Amniotic stem cell (primary cell): ENCODE measurements around the gene FAM114A1.
A peak's percentile ranks its signal among the peaks of the same experiment; 100 is the strongest.

ENCODE experiments used
- DNase-seq: peaks from one replicate; lab custom pipeline; 2025; lab: John Stamatoyannopoulos, UW

FAM114A1 gene

GRCh38 chr4:38867478-38868058, at the start of gene FAM114A1:
Gene FAM114A1, plus strand, starts transcription at chr4:38867806. Its CDS starts 10,273 bp downstream, at chr4:38878079.
- peak; percentile 58 for DNase-seq

DNA sequence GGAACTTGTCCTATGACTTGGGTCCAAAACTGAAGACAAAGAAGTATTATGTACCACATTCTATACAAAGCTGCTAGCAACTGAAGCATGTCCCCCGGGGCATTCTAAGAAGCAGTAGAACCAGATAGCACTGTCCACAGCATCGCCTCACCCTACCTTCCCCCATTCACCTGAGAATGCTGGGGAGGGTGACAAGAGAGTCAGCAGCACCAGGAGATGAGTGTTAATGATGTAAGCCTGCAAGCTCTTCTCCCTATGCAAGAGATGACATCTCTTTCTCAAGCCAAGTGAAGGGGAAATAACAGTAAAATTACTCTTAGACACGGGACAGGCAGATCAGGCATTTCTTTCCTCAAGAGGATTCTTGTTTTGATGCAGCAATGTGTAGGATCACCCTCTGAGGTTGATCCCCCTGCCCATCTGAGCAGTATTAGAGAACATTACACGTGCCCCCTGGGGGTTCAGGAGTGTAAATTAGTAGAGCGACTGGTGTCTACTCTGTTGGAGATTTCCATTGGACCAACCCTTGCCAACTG, 49.1 kb upstream of the FAM114A1 start:
- DNase-seq = no peak

GRCh38 chr4:38819569-38819968, 48.0 kb upstream of the FAM114A1 start:
- peak; percentile 4 for DNase-seq

DNA sequence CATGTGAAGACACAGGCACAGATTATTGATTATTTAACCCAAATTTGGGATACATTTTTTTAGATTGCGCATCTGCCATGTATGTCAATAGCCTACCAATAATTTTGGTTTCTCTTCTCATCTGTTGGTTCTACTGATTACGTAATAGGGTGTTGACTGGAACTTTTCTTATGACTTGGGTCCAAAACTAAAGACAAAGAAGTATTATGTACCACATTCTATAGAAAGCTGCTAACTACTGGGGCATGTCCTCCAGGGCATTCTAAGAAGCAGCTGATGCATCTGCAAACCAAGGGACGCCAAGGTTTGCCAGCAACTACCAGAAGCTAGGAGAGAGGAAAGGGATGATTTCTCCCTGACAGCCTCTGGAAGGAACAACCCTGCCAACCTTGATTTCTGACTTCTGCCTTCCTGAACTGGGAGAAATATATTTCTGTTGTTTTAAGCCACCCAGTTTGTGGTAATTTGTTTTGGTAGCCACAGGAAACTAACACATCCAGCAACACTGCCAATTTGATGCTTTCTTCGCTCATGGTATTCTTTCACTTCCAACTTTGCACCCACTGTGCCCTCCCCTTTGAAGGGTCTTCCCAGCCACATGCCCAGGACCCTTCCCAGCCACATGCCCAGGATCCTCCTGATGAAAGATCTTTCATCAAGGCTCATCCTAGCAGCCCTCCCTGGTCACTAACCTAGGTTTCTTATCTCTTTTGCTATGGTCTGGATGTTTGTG, 47.1 kb upstream of the FAM114A1 start:
- DNase-seq = no peak

GRCh38 chr4:38821739-38822138, 45.9 kb upstream of the FAM114A1 start:
- no peak for DNase-seq

DNA sequence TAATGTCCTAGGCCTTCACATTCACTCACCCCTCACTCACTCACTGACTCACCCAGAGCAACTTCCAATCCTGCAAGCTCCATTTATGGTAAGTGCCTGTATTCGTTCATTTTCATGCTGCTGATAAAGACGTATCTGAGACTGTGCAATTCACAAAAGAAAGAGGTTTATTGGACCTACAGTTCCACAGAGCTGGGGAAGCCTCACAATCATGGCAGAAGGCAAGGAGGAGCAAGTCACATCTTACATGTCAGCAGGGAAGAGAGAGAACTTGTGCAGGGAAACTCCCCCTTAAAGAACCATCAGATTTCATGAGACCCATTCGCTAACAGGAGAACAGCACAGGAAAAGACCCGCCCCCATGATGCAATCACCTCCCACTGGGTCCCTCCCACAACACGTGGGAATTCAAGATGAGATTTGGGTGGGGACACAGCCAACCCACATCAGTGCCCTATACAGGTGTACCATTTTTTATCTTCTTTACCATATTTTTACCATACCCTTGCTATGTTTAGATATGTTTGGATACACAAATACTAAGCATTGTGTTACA, 44.8 kb upstream of the FAM114A1 start:
- no peak for DNase-seq

DNA sequence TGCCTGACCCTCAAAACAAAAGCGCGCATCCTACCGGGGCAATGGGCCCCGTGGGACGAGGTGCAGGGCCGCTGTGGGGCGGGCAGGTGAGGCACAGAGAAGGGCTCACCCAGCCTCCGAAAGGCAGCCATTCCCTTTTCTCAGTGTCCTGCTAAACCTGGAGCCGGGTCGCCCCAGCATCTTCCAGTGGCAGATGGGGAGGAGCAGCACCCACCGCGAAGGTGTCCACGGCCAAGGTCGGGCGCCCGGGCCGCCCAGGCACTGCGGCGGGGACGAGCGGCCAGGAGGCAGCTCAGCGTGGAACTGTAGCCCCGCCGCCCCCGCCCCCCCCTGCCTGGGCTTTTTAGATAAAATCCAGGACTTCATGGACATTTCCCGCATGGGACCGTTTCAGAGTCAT, 43.8 kb upstream of the FAM114A1 start:
- DNase-seq = no peak

DNA sequence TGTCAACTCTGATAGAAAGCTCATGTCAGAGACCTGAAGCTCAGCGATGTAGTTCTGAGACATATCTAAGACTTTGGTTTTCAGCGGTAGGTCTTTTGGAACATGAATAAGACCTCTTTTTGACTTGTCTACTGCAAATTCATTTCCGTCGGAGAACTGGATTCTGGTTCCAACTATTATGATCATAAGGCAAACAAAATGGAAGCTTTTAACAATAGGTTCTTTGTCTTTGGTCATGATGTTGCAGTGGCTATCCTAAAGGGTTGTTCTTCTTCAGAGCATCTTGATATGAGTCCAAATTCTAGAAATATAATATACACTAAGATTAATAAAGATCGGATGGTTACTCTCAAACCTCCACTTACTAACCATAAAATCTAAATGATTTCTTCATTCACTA, 38.4 kb upstream of the FAM114A1 start:
- DNase-seq = no peak

GRCh38 chr4:38831653-38832052, 36.0 kb upstream of the FAM114A1 start:
- DNase-seq = no peak

DNA sequence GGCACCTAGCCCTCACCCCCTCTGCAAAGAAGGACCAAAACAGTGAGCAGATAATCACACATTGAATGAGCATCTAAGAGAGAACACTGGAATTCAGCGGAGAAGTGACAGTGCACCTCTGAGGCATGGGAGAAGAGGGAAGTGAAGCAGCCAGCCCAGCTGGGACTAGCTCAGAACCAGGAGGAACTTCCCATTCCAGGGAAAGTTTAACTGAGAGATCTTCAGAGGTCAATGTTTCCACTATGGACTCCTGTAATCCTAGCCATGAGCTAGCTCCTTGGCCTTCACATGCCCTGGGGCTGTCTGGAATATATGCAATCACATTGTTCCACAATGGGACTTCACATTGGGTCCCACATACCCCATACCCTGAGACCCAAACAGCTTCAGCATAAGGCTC, 35.4 kb upstream of the FAM114A1 start:
- no peak for DNase-seq

DNA sequence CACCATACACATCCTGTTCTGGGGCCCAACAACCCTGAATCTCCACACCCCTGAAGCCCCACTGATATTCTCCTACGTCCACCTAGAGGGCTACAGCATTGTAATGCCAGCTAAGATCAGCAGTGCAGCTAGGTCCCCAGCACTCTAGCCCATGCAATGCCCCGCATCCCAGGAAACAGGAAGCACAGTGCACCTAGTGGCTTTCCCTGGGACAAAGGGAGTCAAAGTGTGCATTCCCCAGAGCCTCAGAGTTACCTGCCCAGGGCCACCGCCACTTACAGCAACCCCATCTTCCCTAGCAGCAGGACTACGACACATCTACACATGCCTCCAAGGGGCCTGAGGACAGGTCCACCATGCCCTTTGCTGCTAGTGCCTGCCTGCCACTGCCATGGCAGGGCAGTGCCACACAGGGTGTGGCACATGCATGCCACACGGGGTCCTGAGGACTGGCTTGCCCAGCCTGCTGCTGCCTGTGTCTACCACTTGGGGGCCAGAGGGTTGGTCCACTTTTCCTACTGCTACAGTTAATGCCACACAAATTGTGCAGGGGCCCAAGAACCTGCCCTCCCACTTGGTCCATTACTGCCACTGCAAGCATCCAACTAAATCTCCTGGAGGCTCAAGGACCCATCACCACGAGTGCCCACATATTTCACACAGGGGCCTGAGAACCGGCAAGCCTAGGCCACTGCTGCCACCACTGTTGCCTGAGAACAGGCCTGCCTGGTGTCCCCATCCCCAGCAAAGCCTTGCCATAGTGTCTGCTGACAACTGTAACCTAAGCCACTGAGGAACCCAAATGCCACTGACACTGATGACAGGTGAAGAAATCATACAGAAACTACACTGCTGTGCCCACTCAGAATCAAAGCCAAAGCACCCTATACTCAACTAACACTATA, 34.7 kb upstream of the FAM114A1 start:
- no peak for DNase-seq

DNA sequence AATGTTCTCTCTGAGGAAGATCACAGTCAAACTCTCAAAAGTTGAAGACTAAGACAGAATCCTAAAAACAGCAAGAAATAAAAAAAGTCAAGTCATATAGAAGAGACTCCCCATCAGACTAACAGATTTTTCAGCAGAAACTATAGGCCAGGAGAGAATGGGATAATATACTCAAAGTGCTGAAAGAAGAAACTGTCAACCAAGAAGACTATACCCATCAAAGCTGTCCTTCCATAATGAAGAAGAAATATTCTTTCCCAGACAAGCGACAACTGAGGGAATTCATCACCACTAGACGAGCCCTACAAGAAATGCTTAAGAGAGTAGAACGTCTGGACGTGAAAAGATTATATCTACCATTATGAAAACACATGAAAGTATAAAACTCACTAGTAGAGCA, 33.0 kb upstream of the FAM114A1 start:
- DNase-seq = no peak

GRCh38 chr4:38837334-38837733, 30.3 kb upstream of the FAM114A1 start:
- DNase-seq = no peak

- no peak for DNase-seq
Measured at GRCh38 chr4:38837849-38838248, 29.8 kb upstream of the FAM114A1 start.

DNA sequence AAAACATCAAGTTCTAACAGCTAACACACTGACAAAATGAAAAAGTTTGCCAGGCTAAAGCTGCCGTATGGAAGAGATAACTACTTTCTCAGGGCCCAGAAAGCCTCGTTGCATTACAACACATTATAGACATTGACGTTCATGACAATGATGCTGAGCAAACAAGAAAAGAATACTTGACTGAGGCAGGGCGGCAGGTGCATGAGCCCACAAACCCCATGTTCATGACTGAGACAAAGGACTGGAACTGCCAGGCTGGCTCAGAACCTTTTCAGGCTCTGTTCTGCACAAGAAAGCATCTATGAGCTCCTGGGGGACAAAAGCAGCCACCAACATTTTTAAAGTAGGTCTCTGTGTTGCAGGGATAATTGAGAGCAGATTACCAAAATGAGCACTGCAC, 24.6 kb upstream of the FAM114A1 start:
- no peak for DNase-seq

DNA sequence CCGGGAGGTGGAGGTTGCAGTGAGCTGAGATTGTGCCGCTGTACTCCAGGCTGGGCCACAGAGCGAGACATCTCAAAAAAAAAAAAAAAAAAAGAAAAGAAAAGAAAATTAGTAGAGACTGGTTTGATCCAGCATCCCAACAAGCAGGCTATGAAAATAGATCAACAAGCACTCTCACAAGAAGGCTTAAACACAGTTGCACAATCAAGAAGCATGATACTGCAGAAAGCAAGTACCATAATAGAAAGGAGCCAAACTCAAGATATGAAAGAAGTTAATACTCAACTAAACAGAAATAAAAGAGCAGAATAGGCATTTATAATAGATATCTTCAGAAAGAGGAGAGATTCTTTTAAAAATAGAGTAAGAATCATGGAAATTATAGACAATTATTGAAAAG, 21.6 kb upstream of the FAM114A1 start:
- no peak for DNase-seq

- no peak for DNase-seq
Measured at GRCh38 chr4:38855466-38855865, 12.1 kb upstream of the FAM114A1 start.

- no peak for DNase-seq
Measured at GRCh38 chr4:38856046-38856445, 11.6 kb upstream of the FAM114A1 start.

DNA sequence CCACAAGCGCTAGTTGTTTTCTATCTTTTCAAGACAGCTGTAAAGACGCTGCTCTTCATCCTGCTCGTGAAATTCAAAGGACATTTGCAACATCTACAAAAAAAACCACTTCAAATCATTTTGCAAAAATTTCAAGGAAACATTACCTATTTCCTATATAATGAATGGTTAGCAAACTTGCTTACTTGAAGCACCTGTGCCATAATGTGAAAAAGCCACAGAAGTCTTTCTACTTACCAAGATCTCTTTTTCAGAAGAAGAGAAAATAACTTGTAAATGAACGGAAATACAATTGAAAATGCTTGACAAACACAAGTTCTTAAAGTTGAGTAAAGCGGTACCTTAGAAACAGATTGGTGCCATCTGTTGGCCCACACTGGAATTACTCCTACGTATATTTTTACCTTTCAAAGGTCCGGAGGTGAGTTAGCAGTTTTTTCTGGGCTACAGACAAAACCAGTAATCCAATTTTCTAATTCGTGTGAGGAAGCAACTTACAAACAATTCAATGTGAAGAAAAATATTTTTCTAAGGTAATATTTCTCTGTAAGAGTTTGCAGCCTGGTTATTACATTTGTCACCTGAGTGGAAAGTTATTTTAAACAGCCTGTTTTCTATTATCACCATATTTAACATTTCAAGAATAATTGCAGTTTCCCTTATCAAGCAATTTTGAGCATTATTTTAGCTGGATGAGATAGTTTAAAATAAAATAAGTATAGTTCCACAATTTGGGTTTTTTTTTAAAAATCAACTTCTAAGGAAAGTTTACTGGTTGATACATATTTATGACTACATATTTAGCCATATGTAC, 10.9 kb upstream of the FAM114A1 start, which contains the start of gene TLR6:
Gene TLR6 (minus strand): TSS at position 294 of the 814 bp plus-strand sequence. CDS start 27,344 bp downstream, outside the sequence.
- peak; percentile 6 for DNase-seq

- DNase-seq = peak; percentile 52
Measured at GRCh38 chr4:38857354-38858096, 10.1 kb upstream of the FAM114A1 start.

DNA sequence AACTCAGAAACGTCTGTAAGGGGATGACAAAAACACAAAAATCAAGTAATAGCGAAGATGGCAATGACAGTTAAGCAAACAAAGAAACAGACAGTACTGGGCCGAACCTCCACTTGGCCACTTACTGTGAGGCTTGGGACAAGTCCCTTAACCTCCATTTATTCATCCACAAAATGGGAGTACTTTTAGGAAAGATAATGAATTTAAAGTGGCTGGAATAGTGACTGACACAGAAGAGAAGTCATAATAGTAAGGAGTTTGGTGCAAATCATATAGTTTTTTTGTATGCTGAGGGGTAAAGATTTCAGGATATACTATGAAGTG, 9.5 kb upstream of the FAM114A1 start:
- DNase-seq = no peak
